Prostate gland (tissue), 2 donors: ENCODE results near the gene FAM185A. TPM values are rescaled to one million over a fixed set of nuclear protein-coding genes. Genes with fewer than 3 reads are reported as not detected.

Experiments used
- DNase-seq: peaks from one replicate; pipeline ENCODE4 v3.0.0-alpha.2; 2019; ENCODE audit warnings: low spot score
- H3K27ac ChIP-seq, 2 donors: fragments of 200-600 bp; sonication (generic); 2 replicates each; pipeline ENCODE4 v1.5.1; 2017 to 2019
- H3K27me3 ChIP-seq: fragments of 200-600 bp; sonication (generic); replicated peaks from 2 replicates; pipeline ENCODE4 v1.5.1; 2019; ENCODE audit not compliant: insufficient read depth
- H3K36me3 ChIP-seq, 2 donors: fragments of 200-600 bp; sonication (generic); 1 replicate in 1 of 2; 2 replicates in 1 of 2; pipeline versions ENCODE4 v1.5.1 to v1.8.1; 2017 to 2019
- H3K4me1 ChIP-seq: fragments of 200-600 bp; sonication (generic); replicated peaks from 2 replicates; pipeline ENCODE4 v1.5.1; 2019
- H3K4me3 ChIP-seq, 2 donors: fragments of 200-600 bp; sonication (generic); 2 replicates each; pipeline ENCODE4 v1.5.1; 2017 to 2019
- H3K9me3 ChIP-seq: fragments of 200-600 bp; sonication (generic); 2 replicates; pipeline ENCODE4 v1.5.1; 2017
- POLR2A ChIP-seq: fragments of 450-650 bp; IDR thresholded peaks from one replicate; pipeline ENCODE4 v1.6.1; 2016; ENCODE audit warnings: antibody characterized with exemption, mild to moderate bottlenecking
- POLR2AphosphoS5 ChIP-seq: sonication (generic); formaldehyde crosslinking; IDR thresholded peaks from one replicate; pipeline ENCODE4 v1.6.1; 2017; ENCODE audit warnings: antibody characterized with exemption
- WGBS: methylation state at CpG from one replicate; pipeline ENCODE4 v1.1.5; 2018; 5-methylcytosine and 5-hydroxymethylcytosine counted together
- intact Hi-C: fragments of 100-400 bp; cut with DNase I; formaldehyde crosslinking; loops from one replicate; pipeline ENCODE4 v1.14.2; 2022
- small RNA-seq, 2 donors: library from RNA; depleted of rRNA; stranded (forward); fragments of <200 nt; gene quantifications; one replicate each; pipeline ENCODE3, GENCODE V24; 2016
- total RNA-seq, 2 donors: library from RNA; depleted of rRNA; stranded (reverse); fragments of >200 nt; gene quantifications; one replicate each; pipeline ENCODE4 v1.1.0, GENCODE V29; 2016
- TF ChIP-seq, protein P1 (sequence below), 4 experiments: fragments of 200-600 bp in 2 of 4; fragments of 450-650 bp in 2 of 4; sonication (generic) in 2 of 4; IDR thresholded peaks; 1 replicate in 3 of 4; 2 replicates in 1 of 4; pipeline ENCODE4 v1.5.1; 2016 to 2019; ENCODE audit warnings: antibody characterized with exemption in 4 of 4, mild to moderate bottlenecking in 2 of 4, moderate library complexity in 2 of 4

The FAM185A gene
- total RNA-seq, 2 donors from 2014 or later = 15.2 to 16.5 TPM

DNA sequence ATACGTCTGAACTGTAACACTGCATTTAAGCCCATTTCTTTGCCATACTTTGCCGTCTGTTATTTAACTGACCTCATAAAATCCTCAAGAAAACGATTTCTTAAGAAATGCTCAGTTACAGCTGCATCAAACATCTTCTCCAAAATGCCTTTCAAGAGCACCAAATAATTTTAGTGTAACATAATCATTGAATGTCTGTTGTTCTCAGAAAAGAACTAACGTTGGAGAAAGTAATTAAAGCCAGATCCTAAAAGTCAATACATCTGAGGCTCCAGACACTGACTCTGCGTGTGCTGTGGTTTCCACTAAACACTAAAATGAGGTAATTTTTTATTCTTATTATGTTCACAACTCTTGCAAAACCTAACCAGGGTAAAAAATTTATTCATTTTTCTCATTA, 100.3 kb downstream of the FAM185A start:
- no peak for DNase-seq
- no peaks in the 10 kb centered on the region for H3K9me3 ChIP-seq
- H3K4me3 ChIP-seq = no peak overlapping the region
- WGBS = 61% methylated on average over 5 of the region's 5 CpGs
- H3K27ac ChIP-seq = no peak overlapping the region
- H3K27me3 ChIP-seq = no peaks in the 10 kb centered on the region
- H3K4me1 ChIP-seq = no peaks in the 10 kb centered on the region
- intact Hi-C loops = no loop called here
- no peaks in the 10 kb centered on the region for H3K36me3 ChIP-seq
- TF ChIP-seq POLR2AphosphoS5 (no peak), POLR2A (no peak)

DNA sequence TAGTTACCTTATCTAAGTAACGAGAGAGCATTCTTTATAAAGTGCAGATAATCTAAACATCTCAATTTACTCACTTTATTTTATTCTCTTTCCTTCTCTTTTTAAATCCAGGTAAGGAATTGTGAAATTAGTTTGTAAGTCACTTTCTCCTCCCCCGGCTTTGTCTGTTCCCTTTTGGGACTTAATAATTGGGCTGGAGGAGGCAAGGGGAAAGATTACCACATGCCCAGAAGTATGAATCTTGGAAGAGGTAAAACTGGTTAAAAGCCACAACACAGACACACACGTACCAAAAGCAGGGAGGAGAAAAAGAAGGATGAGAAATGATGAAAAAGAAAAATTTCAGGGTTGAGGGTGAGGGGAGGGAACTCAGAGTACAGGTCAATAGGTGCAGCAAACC, 100.7 kb downstream of the FAM185A start:
- intact Hi-C loops = no loop called here
- no peaks in the 10 kb centered on the region for H3K36me3 ChIP-seq
- 75% methylated on average over 3 of the region's 3 CpGs for WGBS

DNA sequence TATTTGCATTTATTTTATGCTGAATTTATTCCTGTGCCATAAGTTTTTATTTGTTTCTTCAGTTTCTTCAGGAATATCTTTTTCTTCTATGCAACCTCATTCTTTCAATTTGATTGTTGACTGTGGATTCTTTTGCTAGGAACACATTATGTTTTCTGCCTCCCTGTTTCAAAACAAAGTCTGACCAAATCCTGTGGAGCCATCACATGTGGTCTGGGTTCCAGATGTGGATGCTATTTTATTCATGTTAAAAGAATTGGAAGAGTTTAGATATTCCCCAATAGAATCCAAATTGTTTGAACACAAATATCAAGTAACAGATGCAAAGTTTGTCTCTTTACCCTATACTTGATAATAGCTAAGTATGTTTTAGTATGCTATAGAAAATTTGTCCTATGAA, 107.2 kb downstream of the FAM185A start:
- H3K4me1 ChIP-seq = no peaks in the 10 kb centered on the region
- TF ChIP-seq, protein P1, sequence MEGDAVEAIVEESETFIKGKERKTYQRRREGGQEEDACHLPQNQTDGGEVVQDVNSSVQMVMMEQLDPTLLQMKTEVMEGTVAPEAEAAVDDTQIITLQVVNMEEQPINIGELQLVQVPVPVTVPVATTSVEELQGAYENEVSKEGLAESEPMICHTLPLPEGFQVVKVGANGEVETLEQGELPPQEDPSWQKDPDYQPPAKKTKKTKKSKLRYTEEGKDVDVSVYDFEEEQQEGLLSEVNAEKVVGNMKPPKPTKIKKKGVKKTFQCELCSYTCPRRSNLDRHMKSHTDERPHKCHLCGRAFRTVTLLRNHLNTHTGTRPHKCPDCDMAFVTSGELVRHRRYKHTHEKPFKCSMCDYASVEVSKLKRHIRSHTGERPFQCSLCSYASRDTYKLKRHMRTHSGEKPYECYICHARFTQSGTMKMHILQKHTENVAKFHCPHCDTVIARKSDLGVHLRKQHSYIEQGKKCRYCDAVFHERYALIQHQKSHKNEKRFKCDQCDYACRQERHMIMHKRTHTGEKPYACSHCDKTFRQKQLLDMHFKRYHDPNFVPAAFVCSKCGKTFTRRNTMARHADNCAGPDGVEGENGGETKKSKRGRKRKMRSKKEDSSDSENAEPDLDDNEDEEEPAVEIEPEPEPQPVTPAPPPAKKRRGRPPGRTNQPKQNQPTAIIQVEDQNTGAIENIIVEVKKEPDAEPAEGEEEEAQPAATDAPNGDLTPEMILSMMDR (IDR thresholded peaks at IDR 0.05) = no peak
- TF ChIP-seq POLR2A (no peak), POLR2AphosphoS5 (no peak)

More for the DNA sequence above, 100.7 kb downstream of the FAM185A start:
- no peak overlapping the region for H3K27ac ChIP-seq
- no peaks in the 10 kb centered on the region for H3K27me3 ChIP-seq
- H3K9me3 ChIP-seq = no peaks in the 10 kb centered on the region
- no peak overlapping the region for H3K4me3 ChIP-seq
- TF ChIP-seq POLR2AphosphoS5 (no peak), POLR2A (no peak)
- TF ChIP-seq, protein P1 (IDR thresholded peaks at IDR 0.05) = no peak
- DNase-seq = no peak
- H3K4me1 ChIP-seq = no peaks in the 10 kb centered on the region

More for the DNA sequence above, 107.2 kb downstream of the FAM185A start:
- H3K36me3 ChIP-seq = no peaks in the 10 kb centered on the region
- intact Hi-C loops = loop anchor here (10.0 kb wide), 2 partner anchors 59 to 209 kb away; partner anchors contain the start of gene LRRC17
- no peak for DNase-seq
- no peak overlapping the region for H3K4me3 ChIP-seq
- no peaks in the 10 kb centered on the region for H3K9me3 ChIP-seq
- H3K27ac ChIP-seq = no peak overlapping the region
- H3K27me3 ChIP-seq = no peaks in the 10 kb centered on the region

Small RNAs within 50 kb of the gene (small RNA-seq; reads per million reads assigned to genes)
- gene RNU6-1136P = 0 reads per million in 2 donors

Other genes starting within 250 kb of the FAM185A start
- gene RASA4B, start 231.2 kb upstream of the FAM185A start, total RNA-seq = 10 to 100 TPM in 1 of 2 donors, 1 to 10 TPM in 1; 2.0 to 25.7 TPM
- 10 to 100 TPM in 1 of 2 donors, 1 to 10 TPM in 1; 9.9 to 33.5 TPM for gene UPK3BL2, start 205.3 kb upstream of the FAM185A start, total RNA-seq
- 1 to 10 TPM in 1 of 2 donors, not detected in 1; 1.8 TPM for gene SPDYE2, start 197.8 kb upstream of the FAM185A start, total RNA-seq
- 10 to 100 TPM; 11.5 to 16.6 TPM for gene POLR2J3, start 176.4 kb upstream of the FAM185A start, total RNA-seq
- 10 to 100 TPM; 10.5 to 59.6 TPM for gene RASA4, start 132.2 kb upstream of the FAM185A start, total RNA-seq
- gene UPK3BL1, start 106.2 kb upstream of the FAM185A start, total RNA-seq = 100 to 1,000 TPM in 1 of 2 donors, 10 to 100 TPM in 1; 63.2 to 125 TPM
- gene SPDYE2B, start 98.7 kb upstream of the FAM185A start, total RNA-seq = not detected
- 1 to 10 TPM in 1 of 2 donors, under 1 TPM in 1; 0.18 to 6.6 TPM for gene POLR2J2, start 77.3 kb upstream of the FAM185A start, total RNA-seq
- 1 to 10 TPM; 1.0 to 9.8 TPM for gene LRRC17, start 164.0 kb downstream of the FAM185A start, total RNA-seq